GM21619 (cell line): ENCODE results near the gene KIF13A.
"Not testable (repeated sequence)": the region's sequence is repeated elsewhere in the genome, so short reads cannot be mapped to it uniquely, and the experiment has no call there.

Source experiments
- ATAC-seq: cut with Tn5 transposase; IDR thresholded peaks from one replicate; pipeline ENCODE4 v1.9.1; 2021; ENCODE audit not compliant: unreplicated experiment

KIF13A gene

GRCh38 chr6:17851720-17852161 is 135.7 kb downstream of the KIF13A start:
- no peak for ATAC-seq

DNA sequence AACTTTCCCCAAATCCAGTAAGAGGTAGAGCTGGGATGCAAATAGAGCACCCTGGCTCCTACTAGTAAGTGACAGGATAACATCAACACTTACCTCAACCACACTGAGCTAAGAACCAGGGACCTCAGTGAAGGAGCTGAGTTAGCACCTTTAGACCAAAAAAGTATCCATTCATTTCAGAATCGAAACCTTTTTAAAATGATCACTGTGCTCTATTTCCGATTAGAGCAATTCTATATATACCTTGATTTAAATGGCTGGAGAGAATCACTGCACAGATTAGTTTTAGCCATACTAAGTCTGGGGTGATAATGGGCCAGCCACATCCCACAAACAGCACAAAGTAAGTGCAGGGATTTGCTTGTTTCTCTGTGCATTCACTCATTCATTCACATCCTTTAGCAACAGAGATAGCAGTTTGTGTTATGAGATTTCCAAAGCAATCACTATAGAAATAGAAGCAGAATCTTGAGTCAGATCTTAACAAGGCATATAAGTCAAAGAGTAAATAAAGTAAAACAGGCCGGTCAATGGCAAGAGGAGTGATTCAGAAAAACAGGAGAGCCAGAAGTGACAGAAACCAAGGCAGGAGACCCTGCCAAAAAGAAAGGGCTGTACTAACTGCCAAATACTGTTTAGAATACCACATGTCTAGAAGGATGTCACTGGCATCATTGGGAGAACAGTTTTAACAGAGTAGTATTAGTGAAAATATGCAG is 136.3 kb downstream of the KIF13A start:
- ATAC-seq: no peak

- no peak for ATAC-seq
These were observed 137.2 kb downstream of the KIF13A start for GRCh38 chr6:17850281-17850680.

DNA sequence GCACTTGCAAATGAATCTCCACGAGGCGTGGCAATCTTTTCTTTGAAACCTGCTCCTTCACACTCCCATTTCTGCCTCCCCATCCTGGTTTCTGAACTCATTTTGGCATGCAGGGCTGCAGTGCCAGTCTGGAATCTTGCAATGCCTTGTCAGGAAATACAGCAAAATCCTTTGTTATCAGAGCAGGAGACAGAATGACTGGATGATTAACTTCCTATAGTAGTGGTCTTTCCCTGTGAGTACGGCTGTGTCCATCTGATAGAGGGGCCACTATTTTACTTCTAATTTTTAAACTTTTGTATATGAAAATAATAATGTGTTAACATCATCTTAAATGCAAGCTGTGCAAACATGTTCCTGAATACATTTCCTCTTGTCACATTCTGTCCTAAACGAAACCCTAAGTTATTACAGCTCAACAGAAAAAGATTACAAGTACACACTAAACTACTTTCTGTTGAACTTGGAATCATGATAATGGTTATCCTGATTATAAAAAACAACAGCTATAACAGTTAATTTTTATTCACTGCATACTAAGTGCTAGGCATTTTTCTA is 140.2 kb downstream of the KIF13A start:
- ATAC-seq: no peak

- ATAC-seq: no peak
These were observed 140.7 kb downstream of the KIF13A start for GRCh38 chr6:17846762-17847161.

- ATAC-seq: no peak
These were observed 141.8 kb downstream of the KIF13A start for GRCh38 chr6:17845598-17845997.

- not testable (repeated sequence) for ATAC-seq
These were observed 142.5 kb downstream of the KIF13A start for GRCh38 chr6:17844967-17845366.

DNA sequence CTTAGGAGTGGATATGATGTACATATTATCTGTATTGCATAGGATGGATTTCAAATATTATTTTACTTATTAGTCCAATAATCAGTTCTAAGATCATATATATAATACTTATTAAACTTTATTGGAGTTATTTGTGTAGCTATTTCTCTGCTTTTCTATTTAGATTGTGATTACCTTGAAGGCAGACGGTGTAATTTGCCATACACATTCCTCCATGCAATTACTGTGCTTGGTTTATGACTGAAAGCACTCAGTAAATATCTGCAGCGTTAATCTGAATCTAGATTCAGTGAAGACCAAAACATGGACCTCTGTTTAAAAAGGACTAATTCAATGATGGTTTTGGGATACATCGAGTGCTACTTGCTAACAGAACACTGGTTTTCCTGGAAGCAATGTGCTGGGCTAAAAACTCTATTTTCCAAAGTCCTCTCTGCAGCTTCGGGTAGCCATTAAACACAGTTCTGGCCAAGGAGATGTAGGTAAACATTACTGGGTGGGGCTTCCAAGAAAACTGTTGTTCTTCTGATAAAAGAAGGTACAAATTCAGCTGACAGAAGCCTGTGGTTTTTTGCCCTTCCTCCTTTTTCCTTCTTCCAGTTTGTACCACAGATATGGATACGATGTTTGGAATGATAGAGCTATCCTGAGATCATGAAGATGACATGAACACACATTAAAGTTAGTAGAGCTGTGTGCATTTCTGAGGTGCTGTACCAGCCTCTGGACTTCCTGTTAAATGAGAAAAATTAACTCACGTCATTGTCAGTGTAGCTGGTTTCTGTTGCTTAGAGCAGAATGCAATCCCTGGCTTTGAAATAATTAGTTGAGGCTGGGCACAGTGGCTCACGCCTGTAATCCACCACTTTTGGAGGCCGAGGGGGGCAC is 144.3 kb downstream of the KIF13A start:
- no peak for ATAC-seq

GRCh38 chr6:17842014-17842776 is 145.2 kb downstream of the KIF13A start:
- ATAC-seq: no peak

DNA sequence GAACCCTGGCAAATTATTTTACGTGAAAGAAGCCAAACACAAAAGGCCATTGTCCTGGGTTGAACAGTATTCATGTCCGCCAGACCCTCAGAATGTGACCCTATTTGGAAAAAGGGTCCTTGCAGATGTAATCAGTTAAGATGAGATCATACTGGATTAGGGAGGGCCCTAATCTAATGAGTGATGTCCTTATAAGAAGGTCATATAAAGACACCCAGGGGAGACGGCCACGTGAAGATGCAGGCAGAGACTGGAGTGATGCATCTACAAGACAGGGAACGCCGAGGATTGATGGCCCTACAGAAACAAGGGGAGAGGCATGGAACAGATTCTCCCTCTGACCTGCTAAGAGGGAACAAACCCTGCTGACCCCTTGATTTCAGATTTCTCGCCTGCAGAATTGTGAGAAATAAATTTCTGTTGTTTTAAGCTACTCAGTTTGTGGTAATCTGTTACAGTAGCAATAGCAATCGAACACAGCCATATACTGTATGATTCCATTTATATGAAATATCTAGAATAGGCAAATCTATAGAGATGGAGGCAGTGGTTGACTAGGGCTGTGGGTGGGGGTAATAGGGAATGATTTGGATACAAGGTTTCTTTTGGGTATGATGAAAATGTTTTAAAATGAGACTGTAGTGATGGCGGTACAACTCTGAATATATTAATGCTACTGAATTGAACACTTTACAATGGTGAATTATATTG is 147.8 kb downstream of the KIF13A start:
- ATAC-seq: no peak

DNA sequence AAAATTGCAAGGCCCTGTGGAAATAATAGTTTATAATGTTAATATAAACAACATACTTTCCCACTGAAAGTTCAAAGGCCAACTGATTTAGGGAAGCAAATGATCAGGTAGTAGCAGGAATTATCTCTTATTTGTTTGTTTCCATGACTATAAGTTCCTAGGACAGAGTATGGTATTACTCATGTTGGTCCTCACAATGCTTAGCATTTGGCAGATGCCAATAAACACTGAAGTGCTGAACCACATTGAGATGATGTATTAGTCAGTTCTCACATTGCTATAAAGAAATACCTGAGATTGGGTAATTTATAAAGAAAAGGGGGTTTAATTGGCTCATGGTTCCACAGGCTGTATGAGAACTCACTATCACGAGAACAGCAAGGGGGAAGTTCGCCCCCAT is 151.1 kb downstream of the KIF13A start:
- ATAC-seq: no peak

DNA sequence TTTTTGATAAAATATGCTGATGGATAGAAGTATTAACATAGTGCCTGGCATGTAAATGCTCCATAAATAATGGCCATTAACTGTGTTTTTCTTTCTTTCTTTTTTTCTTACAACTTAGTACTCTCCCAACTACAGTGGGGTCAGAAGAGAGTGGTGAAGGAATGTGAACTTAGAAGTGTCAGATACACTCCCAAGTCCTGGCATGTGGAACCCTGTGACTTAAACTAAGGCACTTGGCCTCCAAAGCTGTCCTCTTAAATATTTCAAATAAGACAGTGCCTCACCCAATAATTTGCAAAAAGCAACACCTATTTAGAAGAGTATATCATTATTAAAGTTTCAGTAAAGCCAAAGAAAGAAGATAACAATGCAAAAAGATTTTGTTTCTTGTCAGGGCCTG is 151.7 kb downstream of the KIF13A start:
- no peak for ATAC-seq

DNA sequence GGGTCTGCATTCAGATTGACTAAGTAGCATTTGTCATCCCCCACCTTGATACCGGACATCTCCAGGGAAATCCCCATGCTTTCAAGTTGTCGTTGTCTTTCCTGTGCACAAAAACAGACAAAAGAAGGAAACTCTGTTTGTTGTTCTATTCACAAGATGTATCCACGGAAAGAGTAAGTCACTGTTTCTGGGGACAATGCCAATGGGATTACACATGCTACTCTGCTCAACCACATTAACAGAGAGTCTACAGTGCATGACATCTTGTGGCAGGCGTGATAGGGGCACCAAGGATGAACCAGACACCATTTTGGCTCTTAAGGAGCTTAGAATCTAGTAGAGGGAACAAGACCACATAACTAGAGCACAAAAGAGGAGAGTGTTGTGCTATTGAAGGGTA is 156.3 kb downstream of the KIF13A start:
- ATAC-seq: no peak

GRCh38 chr6:17829905-17830304 is 157.5 kb downstream of the KIF13A start:
- ATAC-seq: no peak

DNA sequence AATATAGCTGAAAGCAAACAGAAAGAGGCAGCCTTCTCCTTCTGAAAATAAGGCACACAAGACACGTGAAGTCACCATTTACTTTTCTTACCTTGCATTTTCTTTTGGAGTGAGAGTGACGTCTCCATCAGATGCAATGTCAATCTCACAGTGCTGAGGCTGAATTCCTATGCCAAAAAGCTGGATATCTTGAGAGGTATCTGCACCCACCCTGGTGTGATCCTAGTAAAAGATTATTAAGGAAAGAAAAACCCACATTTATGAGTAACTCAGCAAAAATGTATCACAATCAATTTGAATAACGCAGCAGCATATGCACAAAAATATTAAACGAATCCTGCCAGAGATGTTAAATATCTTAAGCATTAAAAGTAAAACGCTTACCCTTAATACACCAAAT is 159.3 kb downstream of the KIF13A start:
- ATAC-seq: no peak

DNA sequence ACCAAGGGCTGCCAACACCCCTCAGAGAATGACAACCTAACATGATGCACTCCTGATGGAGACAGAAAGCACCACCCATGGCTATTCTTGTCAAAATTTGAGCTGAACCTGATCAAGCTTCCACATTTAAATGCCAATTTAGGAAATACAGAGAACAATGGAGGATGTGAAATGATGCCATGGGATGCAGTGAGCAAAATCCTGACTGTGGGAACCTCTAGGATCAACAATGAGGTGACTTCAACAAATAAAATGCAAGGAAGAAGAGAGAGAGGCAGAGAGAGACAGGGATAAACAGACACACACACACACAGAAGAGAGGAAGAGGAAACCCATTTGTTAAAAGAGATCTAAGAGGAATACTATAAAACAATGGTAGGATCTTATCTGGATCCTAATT is 161.1 kb downstream of the KIF13A start:
- ATAC-seq: no peak

DNA sequence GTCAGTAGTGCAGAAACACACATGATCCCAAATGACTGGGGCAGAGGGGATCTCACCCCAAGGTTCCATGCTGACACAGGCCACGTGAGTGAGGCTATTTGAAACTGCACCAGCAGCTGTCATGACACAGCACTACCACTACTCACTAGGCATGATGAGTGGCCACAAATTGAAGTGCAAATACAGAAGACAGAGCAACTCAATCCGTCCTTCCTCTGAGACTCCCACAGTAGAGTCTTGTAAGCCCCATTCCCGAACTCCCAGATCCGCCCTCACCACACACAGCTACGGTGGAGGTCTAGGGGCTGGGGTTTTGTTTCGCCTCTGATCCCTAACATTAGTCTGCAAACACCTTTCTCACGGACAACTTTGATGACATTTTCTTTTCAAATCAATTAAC is 167.4 kb downstream of the KIF13A start:
- ATAC-seq: no peak

DNA sequence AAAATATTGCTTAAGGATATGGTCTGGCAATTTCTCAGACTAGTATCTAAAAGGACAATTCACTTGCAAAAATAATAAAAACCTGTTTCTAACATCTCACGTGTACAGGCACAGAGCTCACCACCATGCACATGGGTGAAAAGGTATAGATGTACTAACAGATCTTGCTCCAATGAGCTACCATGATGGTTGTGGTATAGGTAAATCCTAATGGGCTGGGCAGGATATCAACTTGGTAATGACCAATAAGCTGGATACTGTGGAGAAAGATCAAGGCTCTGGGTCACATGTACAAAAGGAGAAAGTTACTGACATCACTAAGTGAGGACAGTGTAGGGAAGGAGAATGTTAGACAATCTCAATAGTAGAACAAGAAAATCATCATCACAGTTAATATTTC is 169.7 kb downstream of the KIF13A start:
- ATAC-seq: no peak

DNA sequence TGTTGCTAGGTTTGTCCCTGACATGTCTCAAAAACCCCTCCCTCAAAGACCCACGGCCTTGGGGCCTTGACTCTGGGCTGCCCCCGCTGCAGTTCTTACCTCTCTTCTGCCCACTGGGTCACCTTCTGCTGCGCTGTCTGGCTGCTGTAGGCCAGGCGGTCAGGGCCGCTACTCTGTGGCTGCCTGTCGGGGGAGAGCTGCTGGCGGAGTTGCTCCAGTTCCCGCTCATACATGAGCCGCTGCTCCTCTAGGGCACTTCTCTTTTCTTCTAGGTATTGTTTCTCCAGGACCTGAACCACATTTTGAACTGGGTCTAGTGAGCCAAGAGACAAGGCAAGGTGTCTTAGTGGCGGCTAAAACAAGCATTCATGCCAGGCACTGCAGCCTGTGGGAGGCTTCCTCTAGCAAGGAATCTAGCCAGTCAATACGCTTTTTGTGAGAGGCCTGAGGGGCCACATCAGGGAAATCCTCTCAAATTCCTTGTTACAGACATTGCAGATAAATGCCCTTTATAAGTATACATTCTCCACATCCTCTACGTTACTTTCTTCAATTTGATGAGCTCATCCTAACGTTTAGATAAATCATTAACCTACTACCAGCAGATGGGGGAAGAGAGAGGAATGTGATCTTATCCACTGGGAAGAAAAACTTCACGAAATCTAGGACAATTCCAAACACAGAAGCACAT is 170.4 kb downstream of the KIF13A start:
- no peak for ATAC-seq

DNA sequence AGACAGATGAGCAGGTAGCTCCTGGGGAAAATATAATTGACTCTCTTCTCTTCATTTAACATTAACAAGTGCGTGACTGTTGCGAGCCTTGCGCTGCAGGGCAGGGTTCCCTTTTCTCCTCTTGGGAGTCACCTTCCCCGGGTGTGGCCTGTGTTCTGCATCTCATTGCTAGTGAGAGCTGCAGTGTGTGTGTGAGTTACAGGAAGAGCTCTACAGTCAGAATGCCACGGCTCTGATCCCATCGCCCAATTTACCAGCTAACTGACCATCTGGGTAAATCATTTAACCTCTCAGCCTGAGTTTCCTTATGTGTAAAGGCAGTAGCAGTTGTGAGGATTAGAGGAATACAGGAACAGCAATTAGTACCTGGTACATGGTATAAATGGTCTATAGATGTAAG is 173.9 kb downstream of the KIF13A start:
- ATAC-seq: no peak
